Measurements from ENCODE around the gene RFX4. TPM values are rescaled to one million over a fixed set of nuclear protein-coding genes. Genes with fewer than 3 reads are reported as not detected.

Gene RFX4
- total and polyA plus RNA-seq, 2 donors (not counting 3 experiments of a cell fraction or from before 2014, with no cell fraction given), result not detected

GRCh38 chr12:106566771-106567170, 16.0 kb upstream of the RFX4 start:
- H4K20me1 ChIP-seq (replicated peaks; ENCODE audit: control insufficient read depth, extremely low read depth, insufficient read depth, low read length), result no peaks in the 10 kb centered on the region
- no peak overlapping the region for H3K27ac ChIP-seq (ENCODE audit: insufficient read depth, low read depth, low read length)
- POLR2A ChIA-PET, result no interaction called here
- H3K9ac ChIP-seq (replicated peaks; ENCODE audit: extremely low read depth, insufficient read depth, low read length), result no peak overlapping the region
- dilution Hi-C loops (cut with MboI; ENCODE audit: extremely low pct_ligation_motif_present, low sequenced_read_pairs), result no loop called here
- H3K4me2 ChIP-seq (ENCODE audit: insufficient read depth, low read length), result no peak overlapping the region
- CTCF ChIA-PET, result interaction anchor here (1.4 kb wide), 1 partner anchor 236 kb away, joined by 3 read pairs; no protein-coding TSS in a partner anchor
- intact Hi-C loops (cut with micrococcal nuclease), result no loop called here
- H3K36me3 ChIP-seq (ENCODE audit: control insufficient read depth in 2 of 2, extremely low read depth in 1 of 2, insufficient read depth in 2 of 2, low read length in 2 of 2), result no peaks in the 10 kb centered on the region
- H3K79me2 ChIP-seq (ENCODE audit: control insufficient read depth, insufficient read depth, low read length), result no peaks in the 10 kb centered on the region
- FAIRE-seq (no peak), DNase-seq (ENCODE audit: low read depth, low spot score) (no peak)
- H3K9me1 ChIP-seq (replicated peaks; ENCODE audit: control insufficient read depth, extremely low read depth, insufficient read depth, low read length), result no peaks in the 10 kb centered on the region
- no peak for TF ChIP-seq CTCF (IDR thresholded peaks at IDR 0.05; ENCODE audit: extremely low read depth in 1 of 2, insufficient read depth in 1 of 2, low read depth in 1 of 2, low read length in 2 of 2)
- no peak for TF ChIP-seq FOS (IDR thresholded peaks at IDR 0.05; ENCODE audit: borderline replicate concordance, insufficient read depth, low read length)
- no peak for TF ChIP-seq MYC (IDR thresholded peaks at IDR 0.05; ENCODE audit: low read depth, low read length)
- no peaks in the 10 kb centered on the region for H3K4me1 ChIP-seq (ENCODE audit: control insufficient read depth, extremely low read depth, insufficient read depth, low read length)
- H3K9me3 ChIP-seq (replicated peaks; ENCODE audit: control insufficient read depth, insufficient read depth, low read length), result no peaks in the 10 kb centered on the region
- BruUV-seq (replicated peaks), result no TSS peak
- H3K4me3 ChIP-seq (replicated peaks in 1 of 3; ENCODE audit: insufficient read depth in 1 of 3, low read depth in 1 of 3, low read length in 3 of 3), result no peak overlapping the region
- H3K27me3 ChIP-seq (ENCODE audit: control insufficient read depth in 2 of 2, insufficient read depth in 2 of 2, low read length in 2 of 2), result peaks cover 0 to 3% of the 10 kb centered on the region in 2 experiments
- no peak overlapping the region for H2AFZ ChIP-seq (ENCODE audit: low read depth, low read length)

GRCh38 chr12:106573239-106573638, 9.6 kb upstream of the RFX4 start:
- H3K27me3 ChIP-seq (ENCODE audit: control insufficient read depth in 2 of 2, insufficient read depth in 2 of 2, low read length in 2 of 2), result peaks cover 5 to 7% of the 10 kb centered on the region in 2 experiments
- ChIA-PET CTCF (interaction anchor here (0.7 kb wide), 1 partner anchor 16 kb away, joined by 3 read pairs; no protein-coding TSS in a partner anchor), POLR2A (no interaction called here)
- no peaks in the 10 kb centered on the region for H3K79me2 ChIP-seq (ENCODE audit: control insufficient read depth, insufficient read depth, low read length)
- H3K9me1 ChIP-seq (replicated peaks; ENCODE audit: control insufficient read depth, extremely low read depth, insufficient read depth, low read length), result no peaks in the 10 kb centered on the region
- no peaks in the 10 kb centered on the region for H3K36me3 ChIP-seq (ENCODE audit: control insufficient read depth in 2 of 2, extremely low read depth in 1 of 2, insufficient read depth in 2 of 2, low read length in 2 of 2)
- no peak for FAIRE-seq
- H3K4me2 ChIP-seq (ENCODE audit: insufficient read depth, low read length), result no peak overlapping the region
- H3K4me1 ChIP-seq (ENCODE audit: control insufficient read depth, extremely low read depth, insufficient read depth, low read length), result no peaks in the 10 kb centered on the region
- no peaks in the 10 kb centered on the region for H4K20me1 ChIP-seq (replicated peaks; ENCODE audit: control insufficient read depth, extremely low read depth, insufficient read depth, low read length)
- TF ChIP-seq POLR2A (IDR thresholded peaks at IDR 0.05; ENCODE audit: low read depth, low read length), result no peak
- no peak for DNase-seq (ENCODE audit: low read depth, low spot score)
- no peak overlapping the region for H3K27ac ChIP-seq (ENCODE audit: insufficient read depth, low read depth, low read length)
- no TSS peak for BruUV-seq (replicated peaks)
- no peaks in the 10 kb centered on the region for H3K9me3 ChIP-seq (replicated peaks; ENCODE audit: control insufficient read depth, insufficient read depth, low read length)
- dilution Hi-C loops (cut with MboI; ENCODE audit: extremely low pct_ligation_motif_present, low sequenced_read_pairs) (no loop called here), intact Hi-C loops (cut with micrococcal nuclease) (no loop called here)
- no peak overlapping the region for H3K4me3 ChIP-seq (replicated peaks in 1 of 3; ENCODE audit: insufficient read depth in 1 of 3, low read depth in 1 of 3, low read length in 3 of 3)
- H2AFZ ChIP-seq (ENCODE audit: low read depth, low read length), result no peak overlapping the region
- H3K9ac ChIP-seq (replicated peaks; ENCODE audit: extremely low read depth, insufficient read depth, low read length), result no peak overlapping the region

All from endothelial cell of umbilical vein (primary cell).